OCI-LY1 (cell line): ENCODE measurements around the gene TMED10.

Experiments used
- EZH2 ChIP-seq: fragments of 200-600 bp; sonication (generic), shearing (Covaris generic); IDR thresholded peaks from 2 replicates; pipeline ENCODE4 v1.8.0; 2017; ENCODE audit warnings: borderline replicate concordance, mixed run types, mild to moderate bottlenecking, antibody characterized with exemption, low read length, moderate library complexity, mixed read lengths
- TF ChIP-seq, protein P1 (sequence below): fragments of 200-600 bp; sonication (generic), shearing (Covaris generic); IDR thresholded peaks from 2 replicates; pipeline ENCODE4 v1.5.1; 2017; ENCODE audit warnings: mild to moderate bottlenecking, antibody characterized with exemption, low read length, moderate library complexity, mixed read lengths

DNA sequence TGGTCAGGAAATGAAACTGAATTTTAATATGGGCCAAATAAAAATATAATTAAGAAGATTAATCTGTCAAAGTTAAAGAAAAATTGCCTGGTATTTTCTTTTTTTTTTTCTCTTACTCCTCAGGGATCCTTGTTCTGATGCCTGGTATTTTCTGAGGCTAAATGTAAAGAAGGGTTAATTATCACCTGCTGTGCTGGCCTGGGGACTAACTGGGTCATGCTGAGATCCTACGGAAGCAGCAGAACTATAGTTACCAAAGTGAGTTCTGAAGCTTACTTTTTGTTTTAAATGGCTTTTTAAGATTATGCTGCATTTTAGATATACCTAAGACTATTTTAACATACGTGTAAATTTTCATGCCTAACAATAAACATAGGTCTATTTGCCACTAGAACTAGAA, 83.7 kb downstream of the TMED10 start:
- TF ChIP-seq EZH2: no peak
- TF ChIP-seq, protein P1, sequence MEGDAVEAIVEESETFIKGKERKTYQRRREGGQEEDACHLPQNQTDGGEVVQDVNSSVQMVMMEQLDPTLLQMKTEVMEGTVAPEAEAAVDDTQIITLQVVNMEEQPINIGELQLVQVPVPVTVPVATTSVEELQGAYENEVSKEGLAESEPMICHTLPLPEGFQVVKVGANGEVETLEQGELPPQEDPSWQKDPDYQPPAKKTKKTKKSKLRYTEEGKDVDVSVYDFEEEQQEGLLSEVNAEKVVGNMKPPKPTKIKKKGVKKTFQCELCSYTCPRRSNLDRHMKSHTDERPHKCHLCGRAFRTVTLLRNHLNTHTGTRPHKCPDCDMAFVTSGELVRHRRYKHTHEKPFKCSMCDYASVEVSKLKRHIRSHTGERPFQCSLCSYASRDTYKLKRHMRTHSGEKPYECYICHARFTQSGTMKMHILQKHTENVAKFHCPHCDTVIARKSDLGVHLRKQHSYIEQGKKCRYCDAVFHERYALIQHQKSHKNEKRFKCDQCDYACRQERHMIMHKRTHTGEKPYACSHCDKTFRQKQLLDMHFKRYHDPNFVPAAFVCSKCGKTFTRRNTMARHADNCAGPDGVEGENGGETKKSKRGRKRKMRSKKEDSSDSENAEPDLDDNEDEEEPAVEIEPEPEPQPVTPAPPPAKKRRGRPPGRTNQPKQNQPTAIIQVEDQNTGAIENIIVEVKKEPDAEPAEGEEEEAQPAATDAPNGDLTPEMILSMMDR: no peak
